ENCODE measurements around the gene SLC35B3. TPM values are rescaled to one million over a fixed set of nuclear protein-coding genes. Genes with fewer than 3 reads are reported as not detected.
"Not testable (repeated sequence)": the region's sequence is repeated elsewhere in the genome, so short reads cannot be mapped to it uniquely, and the experiment has no call there.

SLC35B3 gene
- total RNA-seq, 1 donor from 2014 or later, result 12.9 TPM

DNA sequence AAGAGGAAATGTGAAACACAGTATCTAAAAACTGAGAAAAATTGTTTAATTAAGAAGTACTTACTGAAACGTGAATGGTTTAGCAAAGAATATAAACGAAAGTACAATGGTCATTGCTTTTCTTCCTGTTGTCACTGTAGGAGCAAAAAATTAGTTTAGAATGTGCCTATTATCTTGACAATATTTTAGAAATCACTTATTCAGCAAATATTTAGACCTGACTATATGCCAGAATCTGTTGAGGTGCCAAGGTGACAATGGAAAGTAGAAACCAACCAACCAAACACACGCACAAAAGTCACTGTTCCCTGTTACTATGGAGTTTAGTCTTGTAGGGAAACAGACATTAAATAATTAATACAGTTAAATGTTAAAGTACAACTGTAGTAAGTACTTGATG lies 20.5 kb downstream of the SLC35B3 start:
- Histone ChIP-seq H3K27me3 (ENCODE audit: control insufficient read depth, insufficient read depth, low read length) (no peaks in the 10 kb centered on the region), H3K36me3 (ENCODE audit: control insufficient read depth, insufficient read depth, low read length) (peaks cover 7% of the 10 kb centered on the region), H3K4me3 (ENCODE audit: low read depth, low read length) (no peak overlapping the region)
- TF ChIP-seq, protein P1, sequence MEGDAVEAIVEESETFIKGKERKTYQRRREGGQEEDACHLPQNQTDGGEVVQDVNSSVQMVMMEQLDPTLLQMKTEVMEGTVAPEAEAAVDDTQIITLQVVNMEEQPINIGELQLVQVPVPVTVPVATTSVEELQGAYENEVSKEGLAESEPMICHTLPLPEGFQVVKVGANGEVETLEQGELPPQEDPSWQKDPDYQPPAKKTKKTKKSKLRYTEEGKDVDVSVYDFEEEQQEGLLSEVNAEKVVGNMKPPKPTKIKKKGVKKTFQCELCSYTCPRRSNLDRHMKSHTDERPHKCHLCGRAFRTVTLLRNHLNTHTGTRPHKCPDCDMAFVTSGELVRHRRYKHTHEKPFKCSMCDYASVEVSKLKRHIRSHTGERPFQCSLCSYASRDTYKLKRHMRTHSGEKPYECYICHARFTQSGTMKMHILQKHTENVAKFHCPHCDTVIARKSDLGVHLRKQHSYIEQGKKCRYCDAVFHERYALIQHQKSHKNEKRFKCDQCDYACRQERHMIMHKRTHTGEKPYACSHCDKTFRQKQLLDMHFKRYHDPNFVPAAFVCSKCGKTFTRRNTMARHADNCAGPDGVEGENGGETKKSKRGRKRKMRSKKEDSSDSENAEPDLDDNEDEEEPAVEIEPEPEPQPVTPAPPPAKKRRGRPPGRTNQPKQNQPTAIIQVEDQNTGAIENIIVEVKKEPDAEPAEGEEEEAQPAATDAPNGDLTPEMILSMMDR (IDR thresholded peaks at IDR 0.05; ENCODE audit: insufficient read depth, low read length, severe bottlenecking), result no peak
- DNase-seq (ENCODE audit: low read depth) (no peak), FAIRE-seq (no peak)

DNA sequence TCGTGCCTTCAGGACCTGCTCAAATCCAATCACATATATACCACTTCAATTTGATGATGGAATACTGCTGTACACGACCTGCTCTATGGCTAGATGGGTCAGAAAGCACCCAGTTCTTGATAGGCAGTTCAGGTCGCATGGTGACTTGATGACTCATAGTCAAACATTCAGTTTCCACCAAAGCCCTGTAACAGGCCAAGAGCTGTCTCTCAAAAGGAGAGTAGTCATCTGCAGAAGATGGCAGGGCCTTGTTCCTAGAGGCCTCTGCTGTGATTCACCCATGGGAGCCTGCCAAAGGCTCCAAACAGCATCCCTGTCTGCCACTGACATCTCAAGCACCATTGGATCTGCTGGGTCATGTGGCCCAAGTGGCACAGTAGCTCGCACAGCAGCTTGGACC lies 29.4 kb downstream of the SLC35B3 start:
- FAIRE-seq (peak; percentile 80), DNase-seq (ENCODE audit: low read depth) (peak; percentile 33)
- not testable (repeated sequence) for H3K27me3 ChIP-seq (ENCODE audit: control insufficient read depth, insufficient read depth, low read length); H3K4me3 ChIP-seq (ENCODE audit: low read depth, low read length); H3K36me3 ChIP-seq (ENCODE audit: control insufficient read depth, insufficient read depth, low read length)

DNA sequence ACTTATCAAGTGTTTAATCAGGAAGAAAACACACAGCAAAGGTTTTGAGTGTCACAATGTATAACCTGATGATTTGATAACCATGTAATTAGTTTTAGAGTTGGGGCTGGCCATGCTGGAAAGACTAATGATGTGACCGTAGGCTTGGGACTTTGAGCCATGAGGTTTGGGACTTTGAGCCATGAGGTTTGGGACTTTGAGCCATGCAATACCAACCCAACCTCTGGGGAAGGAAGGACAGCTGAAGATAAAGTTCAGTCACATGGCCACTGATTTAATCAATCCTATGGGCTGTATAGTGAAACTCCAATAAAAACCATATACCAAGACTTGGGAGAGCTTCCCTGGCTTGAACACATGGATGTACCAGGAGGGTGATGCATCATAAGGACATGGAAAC lies 32.8 kb downstream of the SLC35B3 start:
- no peak for FAIRE-seq
- Histone ChIP-seq H3K27me3 (ENCODE audit: control insufficient read depth, insufficient read depth, low read length) (no peaks in the 10 kb centered on the region), H3K36me3 (ENCODE audit: control insufficient read depth, insufficient read depth, low read length) (no peaks in the 10 kb centered on the region), H3K4me3 (ENCODE audit: low read depth, low read length) (no peak overlapping the region)
- no peak for DNase-seq (ENCODE audit: low read depth)
- TF ChIP-seq, protein P1 (IDR thresholded peaks at IDR 0.05; ENCODE audit: insufficient read depth, low read length, severe bottlenecking), result no peak

DNA sequence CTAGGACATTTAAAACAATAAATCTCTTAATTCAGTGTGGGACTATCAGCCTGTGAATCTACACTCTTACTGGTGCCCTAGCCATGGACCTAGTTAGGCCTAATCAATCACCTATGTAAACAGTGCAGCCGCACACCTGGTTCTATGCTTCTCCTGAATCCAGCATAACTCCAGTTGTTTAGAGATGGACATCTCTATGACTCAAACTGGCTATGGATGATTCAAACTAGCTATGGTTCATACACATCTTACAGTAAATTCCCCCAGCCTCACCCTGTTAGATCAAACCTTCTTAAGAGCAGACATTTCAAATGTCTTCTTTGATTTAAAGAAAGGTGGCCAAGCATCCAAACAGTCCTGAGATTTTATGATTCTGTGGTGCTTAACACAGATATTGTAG lies 34.7 kb downstream of the SLC35B3 start:
- peak; percentile 43 for FAIRE-seq
- peak; percentile 66 for DNase-seq (ENCODE audit: low read depth)
- H3K4me3 ChIP-seq (ENCODE audit: low read depth, low read length), result no peak overlapping the region
- H3K27me3 ChIP-seq (ENCODE audit: control insufficient read depth, insufficient read depth, low read length), result no peaks in the 10 kb centered on the region
- TF ChIP-seq, protein P1 (IDR thresholded peaks at IDR 0.05; ENCODE audit: insufficient read depth, low read length, severe bottlenecking), result no peak
- no peaks in the 10 kb centered on the region for H3K36me3 ChIP-seq (ENCODE audit: control insufficient read depth, insufficient read depth, low read length)

DNA sequence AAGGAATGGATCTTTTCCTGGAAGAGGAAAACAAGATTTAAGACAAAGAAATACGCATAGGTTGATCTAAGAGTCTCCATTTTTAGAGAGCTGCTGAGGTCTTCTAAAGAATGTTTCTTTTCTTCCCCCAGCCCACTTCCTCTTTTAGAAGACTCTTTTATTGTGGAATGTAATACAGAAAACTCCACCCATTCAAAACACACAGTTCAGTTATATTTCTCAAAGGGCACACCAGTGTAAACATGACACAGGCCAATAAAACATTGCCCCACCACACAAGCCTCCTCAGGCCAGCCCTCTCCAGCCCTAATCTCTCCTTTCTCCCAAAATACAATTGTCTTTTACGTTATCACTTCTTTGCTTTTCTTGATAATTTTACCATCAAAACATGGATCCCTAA lies 42.8 kb downstream of the SLC35B3 start:
- no peak for DNase-seq (ENCODE audit: low read depth)
- Histone ChIP-seq H3K27me3 (ENCODE audit: control insufficient read depth, insufficient read depth, low read length) (no peaks in the 10 kb centered on the region), H3K4me3 (ENCODE audit: low read depth, low read length) (no peak overlapping the region), H3K36me3 (ENCODE audit: control insufficient read depth, insufficient read depth, low read length) (no peaks in the 10 kb centered on the region)
- FAIRE-seq, result no peak
- TF ChIP-seq, protein P1 (IDR thresholded peaks at IDR 0.05; ENCODE audit: insufficient read depth, low read length, severe bottlenecking), result no peak

DNA sequence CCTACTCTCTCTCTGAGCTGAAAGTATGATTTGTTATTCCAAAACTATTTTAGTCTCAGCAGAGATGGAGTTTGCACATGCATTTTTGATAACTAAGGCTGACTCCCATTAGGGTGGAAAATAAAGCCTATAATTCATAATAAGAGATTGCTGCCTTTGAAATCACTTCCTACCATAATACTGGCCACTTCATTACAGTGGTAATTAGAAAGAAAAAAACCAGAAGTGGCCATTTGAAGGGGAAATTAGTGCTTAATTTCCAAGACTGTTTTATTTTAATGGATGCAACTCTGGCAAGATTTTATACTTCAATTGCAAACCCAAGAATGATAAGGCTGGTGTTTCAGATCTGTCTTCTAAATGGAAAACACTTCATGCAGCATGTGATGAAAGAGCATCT lies 43.4 kb downstream of the SLC35B3 start:
- no peak for FAIRE-seq
- H3K36me3 ChIP-seq (ENCODE audit: control insufficient read depth, insufficient read depth, low read length), result no peaks in the 10 kb centered on the region
- TF ChIP-seq, protein P1 (IDR thresholded peaks at IDR 0.05; ENCODE audit: insufficient read depth, low read length, severe bottlenecking), result no peak
- H3K27me3 ChIP-seq (ENCODE audit: control insufficient read depth, insufficient read depth, low read length), result no peaks in the 10 kb centered on the region
- DNase-seq (ENCODE audit: low read depth), result no peak
- no peak overlapping the region for H3K4me3 ChIP-seq (ENCODE audit: low read depth, low read length)
